Activated CD8-positive, alpha-beta memory T cell treated with anti-CD3 and anti-CD28 coated beads for 1 hour (primary cell): ENCODE measurements around the gene ZFP36L2.

ENCODE experiments used
- DNase-seq, 2 donors: peaks; one replicate each; pipeline ENCODE4 v3.0.0-alpha.2; 2020; ENCODE audit warnings: low read depth in 1 of 2; ENCODE audit errors: extremely low read depth in 1 of 2

The ZFP36L2 gene

GRCh38 chr2:43250015-43250414 is 23.6 kb upstream of the ZFP36L2 start:
- no peak for DNase-seq

DNA sequence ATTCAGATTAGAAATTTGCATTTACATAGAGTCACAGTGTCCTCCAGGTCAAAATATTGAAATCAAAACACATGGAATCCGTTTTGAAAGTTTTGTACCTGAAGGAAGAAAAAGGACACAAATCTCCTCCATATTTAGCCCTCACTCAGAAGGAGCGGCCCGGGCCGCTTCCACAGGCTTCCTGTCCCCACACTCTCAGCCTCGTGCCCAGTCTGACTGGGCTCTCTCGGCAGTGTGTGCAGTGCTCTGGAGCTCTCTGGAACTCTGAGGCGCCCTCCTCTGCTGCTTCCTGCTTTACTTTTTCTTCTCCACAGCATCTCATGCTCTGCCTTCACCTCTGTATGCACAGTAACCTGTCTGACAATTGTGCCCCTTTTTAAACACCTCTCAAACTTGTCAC is 22.2 kb upstream of the ZFP36L2 start:
- DNase-seq, result no peak

GRCh38 chr2:43246641-43247040 is 20.2 kb upstream of the ZFP36L2 start:
- no peak for DNase-seq

- DNase-seq, result no peak
Observed at GRCh38 chr2:43241558-43241957, 15.2 kb upstream of the ZFP36L2 start.

DNA sequence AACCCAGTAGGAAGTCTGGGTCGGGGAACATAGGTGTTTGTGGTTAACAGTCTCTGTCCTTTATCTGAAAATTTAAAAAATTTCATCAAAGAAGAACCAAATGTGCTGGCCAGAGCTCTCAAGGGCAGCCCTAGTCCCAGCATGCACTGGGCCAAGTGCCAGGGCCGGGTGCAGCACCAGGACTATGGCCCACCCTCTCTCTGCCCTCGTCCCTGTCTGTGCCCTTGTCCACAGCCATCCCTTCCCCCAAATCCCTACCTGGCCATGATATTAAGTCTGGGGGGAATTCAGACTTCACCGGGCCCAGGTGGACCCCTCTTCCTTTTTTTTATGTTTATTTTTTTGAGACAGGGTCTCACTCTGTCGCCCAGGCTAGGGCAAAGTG is 14.4 kb upstream of the ZFP36L2 start:
- no peak for DNase-seq

GRCh38 chr2:43239981-43240765 is 13.8 kb upstream of the ZFP36L2 start:
- DNase-seq, result no peak

DNA sequence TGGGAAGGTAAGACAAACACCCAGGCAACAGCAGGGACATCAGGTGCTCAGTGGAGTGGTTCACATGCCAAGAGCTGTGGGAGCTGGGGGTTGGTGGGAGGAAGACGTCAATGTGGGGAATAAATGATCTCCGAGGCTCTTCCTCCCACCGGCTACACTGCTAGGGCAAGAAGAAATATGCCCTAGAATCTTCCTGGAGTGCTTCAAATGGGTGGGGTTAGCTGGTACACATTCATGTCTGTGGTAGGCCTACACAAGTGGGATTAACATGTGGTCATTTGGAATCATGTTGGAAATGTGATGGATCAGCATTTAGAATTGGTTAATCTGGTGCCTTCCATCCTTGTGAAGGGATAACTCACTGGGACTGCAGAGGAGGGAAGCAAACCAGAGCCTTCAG is 12.4 kb upstream of the ZFP36L2 start:
- DNase-seq, result no peak

GRCh38 chr2:43238176-43238575 is 11.8 kb upstream of the ZFP36L2 start:
- DNase-seq, result no peak

- DNase-seq, result no peak
Observed at GRCh38 chr2:43233218-43234212, 7.1 kb upstream of the ZFP36L2 start.

GRCh38 chr2:43230951-43231827 is 4.8 kb upstream of the ZFP36L2 start:
- no peak for DNase-seq

DNA sequence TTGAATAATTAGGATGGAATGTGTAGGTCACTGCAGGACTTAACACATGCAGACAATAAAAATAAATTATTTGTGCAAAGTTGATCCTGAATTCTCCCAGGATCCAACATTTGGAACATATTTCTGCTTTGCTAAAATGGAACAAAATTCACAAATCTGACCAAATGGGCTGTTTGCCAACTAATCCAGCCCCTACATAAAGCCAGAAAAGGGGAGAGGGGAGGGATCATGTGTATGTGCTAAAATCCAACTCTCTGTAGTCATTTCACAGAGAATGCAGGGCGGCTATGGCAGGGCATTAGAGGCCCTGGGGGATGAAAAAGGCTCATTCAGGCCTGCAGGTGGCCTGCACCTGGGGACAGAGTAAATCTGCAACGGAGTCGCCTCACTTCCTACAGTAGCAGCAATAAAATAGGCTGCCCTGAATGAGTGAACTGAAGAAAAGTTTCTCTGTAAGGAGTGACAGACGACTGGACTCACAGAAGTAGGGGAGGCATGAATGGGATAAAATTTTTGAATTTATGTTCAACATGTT is 4.0 kb upstream of the ZFP36L2 start:
- DNase-seq, result no peak

GRCh38 chr2:43228756-43229659 is 2.6 kb upstream of the ZFP36L2 start:
- no peak for DNase-seq

- no peak for DNase-seq
Observed at GRCh38 chr2:43228321-43228751, 1.9 kb upstream of the ZFP36L2 start.

GRCh38 chr2:43227830-43228281 is 1.4 kb upstream of the ZFP36L2 start:
- DNase-seq, result no peak

DNA sequence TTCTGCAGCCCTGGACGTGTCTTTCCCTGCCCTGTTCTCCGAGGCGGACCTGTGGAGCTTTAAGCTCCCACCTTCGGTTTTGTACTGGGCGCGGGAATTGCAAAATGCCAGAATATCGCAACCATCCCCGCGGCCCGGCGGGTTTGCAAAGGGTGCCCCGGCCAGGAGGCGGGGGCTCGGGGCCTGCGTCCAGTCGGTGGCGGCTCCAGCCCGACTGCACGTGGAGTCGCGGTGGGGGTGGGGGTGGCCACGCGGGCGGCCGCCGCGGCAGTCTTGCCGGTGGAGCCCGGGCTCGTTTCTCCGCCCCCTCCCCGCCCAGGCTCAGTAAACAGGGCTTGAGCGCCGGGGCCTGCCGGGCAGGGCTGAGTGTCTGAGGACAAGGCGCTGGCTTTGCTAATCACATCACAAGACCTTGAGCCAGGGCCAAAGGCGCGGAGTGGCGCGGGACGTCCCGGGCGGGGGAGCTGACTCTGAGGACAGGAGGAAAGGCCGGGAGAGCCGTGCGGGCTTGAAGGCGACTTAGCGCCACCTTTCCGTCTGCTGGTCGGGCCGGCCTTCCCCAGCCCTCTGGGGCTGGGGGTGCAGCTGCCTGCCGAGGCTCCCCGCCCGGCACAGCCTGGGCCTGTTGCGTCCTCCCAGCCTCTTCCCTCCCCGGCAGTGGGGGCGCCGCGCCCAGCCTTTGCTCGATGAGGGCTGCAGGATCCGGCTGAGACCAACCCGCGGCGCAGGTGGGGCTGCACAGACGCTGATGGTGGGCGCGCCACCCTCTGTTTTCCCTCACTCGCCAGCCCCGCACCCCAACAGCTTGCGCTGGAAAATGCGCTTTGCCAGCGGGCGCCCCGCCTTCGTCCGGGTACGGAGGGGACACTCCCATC is 786 bp upstream of the ZFP36L2 start:
- peak in 1 of 2 donors; percentile 47 for DNase-seq

- peak in 1 of 2 donors; percentile 47 for DNase-seq
Observed at GRCh38 chr2:43225788-43226557, 433 bp downstream of the ZFP36L2 start.

- peak in 1 of 2 donors; percentile 54 for DNase-seq
Observed at GRCh38 chr2:43225093-43225787, 1.2 kb downstream of the ZFP36L2 start.
